Effector memory CD8-positive, alpha-beta T cell (primary cell): ENCODE results near the gene CLEC3B.
"Not testable (repeated sequence)": the region's sequence is repeated elsewhere in the genome, so short reads cannot be mapped to it uniquely, and the experiment has no call there.

Experiments used
- ATAC-seq: fragments of 150-1000 bp; cut with Tn5 transposase; replicated peaks from 2 replicates; pipeline ENCODE4 v1.10.0; 2021; ENCODE audit warnings: mild to moderate bottlenecking, moderate library complexity
- DNase-seq, 3 experiments: peaks; one replicate each; pipeline ENCODE4 v3.0.0; 2021
- H3K27ac Mint-ChIP-seq, 2 donors: one replicate each; pipeline ENCODE4 v1.8.0; 2022; ENCODE audit warnings: mild to moderate bottlenecking in 2 of 2, mixed read lengths in 2 of 2, moderate library complexity in 2 of 2
- H3K27me3 Mint-ChIP-seq, 2 donors: one replicate each; pipeline ENCODE4 v1.8.0; 2022; ENCODE audit warnings: mixed read lengths in 2 of 2
- H3K36me3 Mint-ChIP-seq: one replicate; pipeline ENCODE4 v1.8.0; 2022; ENCODE audit warnings: mild to moderate bottlenecking, moderate library complexity, mixed read lengths; ENCODE audit not compliant: insufficient read depth
- H3K4me1 Mint-ChIP-seq, 2 donors: one replicate each; pipeline ENCODE4 v1.8.0; 2022; ENCODE audit warnings: low read depth in 2 of 2, mixed read lengths in 2 of 2
- H3K4me3 Mint-ChIP-seq, 2 donors: one replicate each; pipeline ENCODE4 v1.8.0; 2022; ENCODE audit warnings: mild to moderate bottlenecking in 2 of 2, mixed read lengths in 2 of 2, moderate library complexity in 2 of 2
- H3K9me3 Mint-ChIP-seq, 2 donors: one replicate each; pipeline ENCODE4 v1.8.0; 2022; ENCODE audit warnings: mixed read lengths in 2 of 2

Gene CLEC3B

GRCh38 chr3:45031531-45031930, 5.4 kb downstream of the CLEC3B start:
- Mint-ChIP-seq H3K27me3 (peaks cover 76 to 92% of the 10 kb centered on the region in 2 donors), H3K4me3 (no peak overlapping the region)

GRCh38 chr3:45032113-45032512, 6.0 kb downstream of the CLEC3B start:
- Mint-ChIP-seq H3K27me3 (peaks cover 76 to 92% of the 10 kb centered on the region in 2 donors), H3K4me3 (no peak overlapping the region), H3K27ac (no peak overlapping the region), H3K4me1 (peaks cover 8 to 17% of the 10 kb centered on the region in 2 donors), H3K9me3 (no peaks in the 10 kb centered on the region), H3K36me3 (no peaks in the 10 kb centered on the region)
- no peak for DNase-seq
- no peak for ATAC-seq

More at GRCh38 chr3:45031531-45031930, 5.4 kb downstream of the CLEC3B start:
- no peak overlapping the region for H3K27ac Mint-ChIP-seq
- no peaks in the 10 kb centered on the region for H3K9me3 Mint-ChIP-seq
- no peak for ATAC-seq
- H3K4me1 Mint-ChIP-seq: peaks cover 8 to 17% of the 10 kb centered on the region in 2 donors
- DNase-seq: no peak
- H3K36me3 Mint-ChIP-seq: no peaks in the 10 kb centered on the region

- Mint-ChIP-seq H3K27ac (no peak overlapping the region), H3K4me1 (peaks cover 12 to 21% of the 10 kb centered on the region in 2 donors), H3K27me3 (peaks cover 72 to 90% of the 10 kb centered on the region in 2 donors), H3K4me3 (no peak overlapping the region), H3K9me3 (no peaks in the 10 kb centered on the region), H3K36me3 (no peaks in the 10 kb centered on the region)
- no peak for DNase-seq
- ATAC-seq: no peak
Observed at GRCh38 chr3:45033791-45034190, 7.7 kb downstream of the CLEC3B start.

- H3K27me3 Mint-ChIP-seq: peaks cover 67 to 81% of the 10 kb centered on the region in 2 donors
- no peaks in the 10 kb centered on the region for H3K36me3 Mint-ChIP-seq
- DNase-seq (no peak), ATAC-seq (no peak)
- H3K9me3 Mint-ChIP-seq: no peaks in the 10 kb centered on the region
- H3K4me3 Mint-ChIP-seq: peak overlapping the region; percentile 44 to 56
- peak overlapping the region in 1 of 2 donors; percentile 23 for H3K27ac Mint-ChIP-seq
- peaks cover 12 to 21% of the 10 kb centered on the region in 2 donors for H3K4me1 Mint-ChIP-seq
Observed at GRCh38 chr3:45034612-45035252, 8.6 kb downstream of the CLEC3B start.

- H3K9me3 Mint-ChIP-seq: no peaks in the 10 kb centered on the region
- H3K36me3 Mint-ChIP-seq: no peaks in the 10 kb centered on the region
- no peak for ATAC-seq
- peaks cover 12 to 21% of the 10 kb centered on the region in 2 donors for H3K4me1 Mint-ChIP-seq
- DNase-seq: no peak
- peaks cover 61 to 71% of the 10 kb centered on the region in 2 donors for H3K27me3 Mint-ChIP-seq
- H3K4me3 Mint-ChIP-seq: peak overlapping the region; percentile 44 to 56
- no peak overlapping the region for H3K27ac Mint-ChIP-seq
Observed at GRCh38 chr3:45035441-45036301, 9.6 kb downstream of the CLEC3B start.

- DNase-seq: peak; percentile 87 to 92 (median 89)
- ATAC-seq: peak; percentile 94
- no peaks in the 10 kb centered on the region for H3K9me3 Mint-ChIP-seq
- peak overlapping the region in 1 of 2 donors; percentile 77 for H3K4me3 Mint-ChIP-seq
- H3K27me3 Mint-ChIP-seq: peaks cover 40 to 49% of the 10 kb centered on the region in 2 donors
- no peaks in the 10 kb centered on the region for H3K36me3 Mint-ChIP-seq
- peaks cover 12 to 21% of the 10 kb centered on the region in 2 donors for H3K4me1 Mint-ChIP-seq
- no peak overlapping the region for H3K27ac Mint-ChIP-seq
Observed at GRCh38 chr3:45037720-45038455, 11.8 kb downstream of the CLEC3B start.

GRCh38 chr3:45041666-45042065, 15.6 kb downstream of the CLEC3B start:
- H3K9me3 Mint-ChIP-seq: no peaks in the 10 kb centered on the region
- peaks cover 6 to 20% of the 10 kb centered on the region in 2 donors for H3K27me3 Mint-ChIP-seq
- DNase-seq: no peak
- H3K36me3 Mint-ChIP-seq: no peaks in the 10 kb centered on the region
- no peak overlapping the region for H3K4me3 Mint-ChIP-seq
- no peak overlapping the region for H3K27ac Mint-ChIP-seq
- no peak for ATAC-seq
- H3K4me1 Mint-ChIP-seq: peaks cover 4% of the 10 kb centered on the region in 2 donors

- no peak overlapping the region for H3K27ac Mint-ChIP-seq
- no peak overlapping the region for H3K4me3 Mint-ChIP-seq
- no peak for ATAC-seq
- no peak for DNase-seq
- peaks cover 4% of the 10 kb centered on the region in 2 donors for H3K4me1 Mint-ChIP-seq
- H3K9me3 Mint-ChIP-seq: no peaks in the 10 kb centered on the region
- no peaks in the 10 kb centered on the region for H3K36me3 Mint-ChIP-seq
- H3K27me3 Mint-ChIP-seq: peaks cover 5 to 17% of the 10 kb centered on the region in 2 donors
Observed at GRCh38 chr3:45042162-45042561, 16.1 kb downstream of the CLEC3B start.

GRCh38 chr3:45043728-45044299, 17.7 kb downstream of the CLEC3B start:
- Mint-ChIP-seq H3K9me3 (no peaks in the 10 kb centered on the region), H3K4me1 (no peaks in the 10 kb centered on the region), H3K27ac (no peak overlapping the region), H3K27me3 (peaks cover 14 to 26% of the 10 kb centered on the region in 2 donors), H3K4me3 (no peak overlapping the region), H3K36me3 (no peaks in the 10 kb centered on the region)
- no peak for ATAC-seq
- DNase-seq: no peak

GRCh38 chr3:45048244-45048643, 22.1 kb downstream of the CLEC3B start:
- ATAC-seq (no peak), DNase-seq (no peak)
- H3K27me3 Mint-ChIP-seq: peaks cover 44 to 62% of the 10 kb centered on the region in 2 donors
- H3K4me1 Mint-ChIP-seq: no peaks in the 10 kb centered on the region
- H3K4me3 Mint-ChIP-seq: no peak overlapping the region
- H3K27ac Mint-ChIP-seq: no peak overlapping the region
- H3K9me3 Mint-ChIP-seq: no peaks in the 10 kb centered on the region
- H3K36me3 Mint-ChIP-seq: no peaks in the 10 kb centered on the region

GRCh38 chr3:45049807-45050206, 23.7 kb downstream of the CLEC3B start:
- Mint-ChIP-seq H3K36me3 (no peaks in the 10 kb centered on the region), H3K4me3 (no peak overlapping the region), H3K27ac (no peak overlapping the region), H3K9me3 (no peaks in the 10 kb centered on the region), H3K4me1 (no peaks in the 10 kb centered on the region), H3K27me3 (peaks cover 44 to 62% of the 10 kb centered on the region in 2 donors)
- ATAC-seq: no peak
- DNase-seq: no peak

- Mint-ChIP-seq H3K4me3 (no peak overlapping the region), H3K27ac (no peak overlapping the region), H3K4me1 (no peaks in the 10 kb centered on the region), H3K27me3 (peaks cover 47 to 57% of the 10 kb centered on the region in 2 donors), H3K9me3 (no peaks in the 10 kb centered on the region), H3K36me3 (no peaks in the 10 kb centered on the region)
- ATAC-seq (no peak), DNase-seq (no peak)
Observed at GRCh38 chr3:45051685-45052084, 25.6 kb downstream of the CLEC3B start.

GRCh38 chr3:45053805-45054195, 27.7 kb downstream of the CLEC3B start:
- not testable (repeated sequence) for H3K36me3 Mint-ChIP-seq, DNase-seq, ATAC-seq, H3K9me3 Mint-ChIP-seq, H3K27ac Mint-ChIP-seq, H3K4me1 Mint-ChIP-seq, H3K4me3 Mint-ChIP-seq
- peaks cover 48 to 49% of the 10 kb centered on the region in 2 donors for H3K27me3 Mint-ChIP-seq
